HG02642 (cell line): ENCODE measurements around the gene MORN4.

Source experiments
- ATAC-seq: cut with Tn5 transposase; IDR thresholded peaks from one replicate; pipeline ENCODE4 v1.9.1; 2021; ENCODE audit warnings: mild to moderate bottlenecking; ENCODE audit not compliant: unreplicated experiment, poor library complexity

Gene MORN4

GRCh38 chr10:97599272-97599619, 34.1 kb downstream of the MORN4 start:
- ATAC-seq: no peak

GRCh38 chr10:97598407-97599271, 34.7 kb downstream of the MORN4 start:
- ATAC-seq: no peak

- no peak for ATAC-seq
Measured at GRCh38 chr10:97597778-97598177, 35.5 kb downstream of the MORN4 start.

DNA sequence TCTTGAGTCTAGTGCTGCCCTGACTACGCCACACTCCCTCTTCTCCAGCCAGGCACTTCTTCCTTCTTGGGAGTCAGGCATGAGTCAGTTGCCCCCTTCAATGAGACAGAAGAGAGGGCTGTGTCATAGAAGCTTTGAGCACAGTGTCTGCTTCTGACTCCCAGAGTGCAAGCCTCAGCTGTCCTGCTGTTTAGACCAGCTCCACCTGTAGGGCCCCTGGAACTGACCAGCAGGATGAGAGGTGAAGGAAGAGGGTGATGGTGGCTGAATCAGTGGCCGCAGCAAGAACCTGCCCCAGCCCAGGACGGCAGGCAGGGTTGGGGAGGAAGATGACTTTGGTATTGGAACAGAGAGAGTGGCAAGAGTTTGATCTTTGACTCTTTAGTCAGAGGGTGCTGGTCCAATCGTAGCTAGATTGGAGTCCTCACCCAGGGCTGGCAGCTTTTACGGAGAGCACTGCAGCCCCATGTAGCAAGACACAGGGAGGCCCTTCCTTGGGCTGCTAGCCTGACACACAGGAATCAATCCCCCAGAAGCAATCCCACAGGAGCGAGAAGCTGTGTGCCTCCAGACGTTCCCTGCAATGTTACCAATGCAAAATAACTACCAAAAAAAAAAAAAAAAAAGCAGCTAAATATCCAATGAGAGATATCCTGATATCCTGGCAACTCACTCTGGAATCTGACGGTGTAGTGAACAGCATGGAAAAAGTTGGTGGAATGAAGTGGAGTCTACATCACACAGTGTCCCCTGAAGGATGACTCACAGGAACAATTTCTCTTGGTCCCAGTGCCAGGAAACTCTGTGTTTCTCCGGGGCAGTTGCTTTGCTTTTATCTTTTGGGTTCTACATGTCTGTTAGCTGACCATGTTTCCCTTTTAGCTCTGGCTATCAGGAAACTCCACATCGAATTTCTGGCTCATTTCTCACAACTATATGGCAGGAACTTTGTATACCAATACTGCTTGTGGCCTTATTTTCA, 36.9 kb downstream of the MORN4 start:
- no peak for ATAC-seq

DNA sequence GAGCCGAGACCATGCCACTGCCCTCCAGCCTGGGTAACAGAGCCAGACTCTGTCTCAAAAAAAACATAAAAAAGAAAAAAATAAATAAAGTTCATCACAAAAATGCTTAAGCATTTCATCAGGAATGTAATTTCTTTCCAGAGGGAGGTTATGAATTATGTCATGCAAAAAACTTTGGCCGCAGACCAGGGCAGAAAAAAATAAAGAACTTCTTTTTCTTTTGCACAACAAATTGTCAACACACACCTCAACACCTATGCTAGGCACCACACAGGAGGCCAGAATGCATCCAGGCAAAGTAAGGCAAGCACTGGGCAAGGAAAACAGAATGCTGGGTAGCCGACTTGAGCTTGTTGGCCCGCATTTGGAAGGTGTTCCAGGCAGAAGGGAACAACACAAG, 39.9 kb downstream of the MORN4 start:
- ATAC-seq: no peak

- ATAC-seq: no peak
Measured at GRCh38 chr10:97590748-97591495, 42.4 kb downstream of the MORN4 start.

DNA sequence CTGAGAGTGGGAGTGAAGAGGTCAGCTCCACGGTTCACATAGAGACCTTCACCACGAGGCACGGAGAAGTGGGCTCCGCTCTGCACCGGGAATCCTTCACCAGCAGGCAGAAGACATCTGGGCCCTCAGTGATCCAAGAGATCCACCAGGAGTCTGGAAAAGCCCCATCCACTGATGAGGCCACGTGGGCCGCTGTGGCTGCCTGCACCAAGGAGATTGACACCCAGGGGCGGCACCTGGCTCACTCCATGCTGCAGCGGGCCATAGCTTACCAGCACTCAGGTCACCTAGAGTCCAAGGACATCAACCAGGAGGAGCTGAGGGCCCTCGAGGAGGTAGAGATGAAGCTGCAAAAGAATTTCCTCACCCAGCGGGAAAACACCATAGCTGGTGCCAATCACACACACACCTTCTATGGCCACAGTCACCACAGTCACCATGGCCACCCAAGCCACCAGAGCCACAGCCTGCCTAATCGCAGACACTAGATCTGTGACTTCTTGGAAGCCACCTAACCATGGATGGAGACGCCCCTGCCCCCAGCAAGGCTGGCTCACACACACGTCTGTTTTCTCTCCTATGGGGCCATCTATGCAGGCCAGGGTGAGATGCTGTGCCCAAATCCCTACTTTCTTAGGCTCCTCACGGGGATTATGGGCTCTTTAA, 43.1 kb downstream of the MORN4 start:
- ATAC-seq: no peak

- ATAC-seq: no peak
Measured at GRCh38 chr10:97589479-97589878, 43.8 kb downstream of the MORN4 start, which contains the start of gene C10orf62. TSS of gene C10orf62 (plus strand) at chr10:97589721. CDS start at chr10:97589898, 177 bp downstream.

DNA sequence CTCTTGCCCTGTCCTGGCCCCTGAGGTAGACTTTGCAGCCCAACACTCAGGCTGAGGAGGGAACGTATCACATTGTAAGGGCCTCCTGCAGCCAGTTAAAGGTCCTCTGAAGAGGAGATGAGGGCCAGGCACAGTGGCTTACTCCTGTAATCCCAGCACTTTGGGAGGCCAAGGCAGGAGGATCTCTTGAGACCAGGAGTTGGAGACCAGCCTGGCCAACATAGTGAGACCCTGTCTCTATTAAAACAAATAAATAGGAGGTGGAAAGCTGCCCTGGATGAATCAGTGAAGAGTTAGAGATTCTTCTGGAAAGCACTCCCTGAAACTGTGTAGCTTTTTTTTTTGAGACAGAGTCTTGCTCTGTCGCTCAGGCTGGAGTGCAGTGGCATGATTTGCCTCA, 46.1 kb downstream of the MORN4 start:
- no peak for ATAC-seq

DNA sequence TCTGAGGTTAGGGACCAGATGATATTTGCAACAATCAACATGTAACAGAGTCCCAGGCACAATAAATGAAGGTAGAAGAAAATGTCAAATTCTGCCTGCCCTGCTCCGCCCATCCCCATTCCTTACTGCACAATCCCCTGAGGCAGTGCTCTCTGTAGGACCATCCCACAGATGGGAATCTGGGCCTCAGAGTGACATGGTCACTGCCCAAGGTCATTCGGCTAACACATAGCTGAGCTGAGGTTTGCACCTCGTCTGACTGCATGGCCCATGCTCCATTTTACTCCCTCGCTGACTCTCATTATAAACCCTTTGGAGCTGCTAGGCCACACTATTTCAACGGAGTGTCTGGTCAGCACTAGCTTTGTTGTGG, 47.9 kb downstream of the MORN4 start:
- ATAC-seq: no peak

GRCh38 chr10:97584798-97585438, 48.4 kb downstream of the MORN4 start:
- no peak for ATAC-seq

DNA sequence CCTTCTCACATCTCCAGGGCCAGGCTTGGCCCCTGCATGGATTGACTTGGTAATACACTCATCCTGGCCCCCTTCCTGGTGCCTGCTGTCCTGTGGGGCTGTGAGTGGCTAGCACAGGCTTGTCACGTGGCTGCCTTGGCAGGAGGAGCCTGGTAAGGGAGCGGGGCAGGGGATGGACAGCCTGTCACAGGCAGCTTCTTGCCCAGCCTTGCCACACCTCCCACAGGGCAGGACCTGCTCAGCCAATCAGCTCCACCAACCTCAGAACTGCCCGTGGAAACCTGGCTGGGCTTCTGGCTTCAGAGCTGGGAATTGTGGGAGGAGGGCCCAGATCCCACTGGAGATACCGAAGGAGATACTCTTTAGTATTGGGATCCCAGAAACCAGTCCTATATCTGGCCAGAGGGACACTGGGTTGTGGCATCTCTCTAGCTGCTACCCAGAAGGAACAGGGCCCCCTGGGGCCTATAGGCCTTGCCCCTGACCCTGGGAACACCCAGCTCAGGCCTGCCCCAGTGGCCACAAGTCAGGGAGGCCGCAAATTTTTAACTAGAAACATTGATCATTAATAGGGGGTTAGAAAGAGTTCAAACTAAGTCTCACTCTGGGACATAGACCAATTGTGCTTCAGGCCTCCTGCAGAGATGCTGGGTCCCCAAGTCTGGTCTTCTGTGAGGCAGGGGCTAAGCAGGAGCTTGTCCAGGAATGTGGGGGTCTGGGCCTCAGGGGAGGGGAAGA, 49.1 kb downstream of the MORN4 start, which contains the start of gene HOGA1:
Gene HOGA1, plus strand, starts transcription at position 330 of the 738 bp plus-strand sequence. Its CDS starts 315 bp downstream, at position 645.
- ATAC-seq: no peak

DNA sequence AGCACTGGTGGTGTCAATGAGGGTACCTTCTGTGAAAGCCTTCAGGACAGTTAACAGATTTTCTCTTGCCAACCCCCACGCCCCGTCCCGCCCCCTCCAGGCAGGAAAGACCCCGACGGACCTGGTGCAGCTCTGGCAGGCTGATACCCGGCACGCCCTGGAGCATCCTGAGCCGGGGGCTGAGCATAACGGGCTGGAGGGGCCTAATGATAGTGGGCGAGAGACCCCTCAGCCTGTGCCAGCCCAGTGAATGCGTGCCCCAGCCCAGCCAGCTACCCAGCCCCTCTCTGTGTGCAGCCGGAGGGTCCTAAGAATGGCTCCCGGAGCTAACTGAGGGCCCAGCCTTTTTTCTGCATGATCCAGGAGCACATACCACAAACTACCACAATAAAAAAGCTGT, 49.8 kb downstream of the MORN4 start:
- ATAC-seq: no peak

GRCh38 chr10:97582169-97582568, 51.1 kb downstream of the MORN4 start:
- no peak for ATAC-seq

GRCh38 chr10:97580421-97581367, 52.6 kb downstream of the MORN4 start:
- ATAC-seq: no peak

- no peak for ATAC-seq
Measured at GRCh38 chr10:97578171-97578844, 55.0 kb downstream of the MORN4 start.

GRCh38 chr10:97577701-97578100, 55.6 kb downstream of the MORN4 start:
- no peak for ATAC-seq
